ENCODE results near the gene MEPCE. TPM values are rescaled to one million over a fixed set of nuclear protein-coding genes. Genes with fewer than 3 reads are reported as not detected.

Gene MEPCE
- total and polyA plus RNA-seq, 10 of the 15 experiments (the other 5 are each of a cell fraction or from before 2014, with no cell fraction given) = 8.2 to 48.0 (median 22.1) TPM

DNA sequence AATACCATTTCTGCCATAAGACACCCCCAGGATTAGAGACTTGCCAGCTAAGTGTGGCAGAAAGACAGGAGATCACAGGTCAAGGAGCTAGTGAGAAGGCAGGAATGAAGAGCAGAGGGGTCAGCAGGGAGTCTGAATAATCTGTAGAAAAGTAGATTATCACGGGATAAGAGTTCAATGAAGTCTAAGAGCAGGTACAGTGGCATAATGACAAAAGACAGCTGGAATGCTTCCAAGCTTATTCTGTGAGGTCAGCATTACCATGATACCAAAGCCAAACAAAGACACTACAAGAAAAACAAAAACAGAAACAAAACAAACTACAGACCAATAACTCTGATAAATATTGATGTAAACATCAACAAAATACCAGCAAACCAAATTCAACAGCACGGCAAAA lies 35.6 kb upstream of the MEPCE start:
- FAIRE-seq (no peak), ATAC-seq (no peak), DNase-seq (ENCODE audit: low read depth, low spot score) (no peak)
- Histone ChIP-seq H2AFZ (ENCODE audit: control insufficient read depth, low read depth, low read length) (no peak overlapping the region), H3K9me3 (replicated peaks; ENCODE audit: control insufficient read depth, insufficient read depth, low read length) (no peaks in the 10 kb centered on the region), H3K27me3 (replicated peaks in 1 of 2; ENCODE audit: control insufficient read depth in 2 of 2, insufficient read depth in 2 of 2, low read length in 1 of 2) (no peaks in the 10 kb centered on the region), H3K4me2 (ENCODE audit: control insufficient read depth, insufficient read depth) (peak overlapping the region; percentile 11; the same call in 1 of the 2 replicates), H3K36me3 (ENCODE audit: control insufficient read depth in 2 of 2, insufficient read depth in 2 of 2, low read length in 1 of 2) (peaks cover 0 to 2% of the 10 kb centered on the region in 2 experiments; a peak in 2 of 4 replicates), H3K4me3 (no peak overlapping the region), H3K9ac (ENCODE audit: control insufficient read depth, insufficient read depth, low read length) (no peak overlapping the region), H3K4me1 (ENCODE audit: control insufficient read depth, insufficient read depth, low read length) (peaks cover 33% of the 10 kb centered on the region), H4K20me1 (ENCODE audit: control insufficient read depth, insufficient read depth) (no peaks in the 10 kb centered on the region), H3K79me2 (ENCODE audit: control insufficient read depth, insufficient read depth, low read length) (no peaks in the 10 kb centered on the region), H3K27ac (ENCODE audit: control insufficient read depth, insufficient read depth) (no peak overlapping the region)
- no TSS peak for BruUV-seq (replicated peaks)
- SMC1A ChIA-PET (ENCODE audit: uncharacterized antibody, unreplicated experiment) = interaction anchor here (0.7 to 2.5 kb wide), 11 partner anchors 9 to 29 kb away, joined by 3 to 13 read pairs (median 5); no protein-coding TSS in a partner anchor
- TF ChIP-seq HCFC1 (IDR thresholded peaks at IDR 0.05; ENCODE audit: low read length) (no peak), NR2C1 (IDR thresholded peaks at IDR 0.05) (no peak), TCF7 (IDR thresholded peaks at IDR 0.05; ENCODE audit: borderline replicate concordance) (no peak), ZNF217 (IDR thresholded peaks at IDR 0.05) (no peak), SMARCA5 (IDR thresholded peaks at IDR 0.05) (no peak), SUZ12 (IDR thresholded peaks at IDR 0.05; ENCODE audit: unreplicated experiment) (no peak), MYB (IDR thresholded peaks at IDR 0.05; ENCODE audit: borderline replicate concordance, low read depth, low read length) (no peak), BACH1 (IDR thresholded peaks at IDR 0.05; ENCODE audit: borderline replicate concordance) (no peak), SUPT20H (IDR thresholded peaks at IDR 0.05; ENCODE audit: borderline replicate concordance, control insufficient read depth, low read depth, low read length) (no peak), SREBF1 (IDR thresholded peaks at IDR 0.05; ENCODE audit: low read length) (no peak), KLF5 (IDR thresholded peaks at IDR 0.05; ENCODE audit: partially characterized antibody) (no peak), ZNF24 (IDR thresholded peaks at IDR 0.05) (no peak), PAX5 (IDR thresholded peaks at IDR 0.05; ENCODE audit: borderline replicate concordance, low read depth, low read length) (no peak)
- TF ChIP-seq, protein P1, sequence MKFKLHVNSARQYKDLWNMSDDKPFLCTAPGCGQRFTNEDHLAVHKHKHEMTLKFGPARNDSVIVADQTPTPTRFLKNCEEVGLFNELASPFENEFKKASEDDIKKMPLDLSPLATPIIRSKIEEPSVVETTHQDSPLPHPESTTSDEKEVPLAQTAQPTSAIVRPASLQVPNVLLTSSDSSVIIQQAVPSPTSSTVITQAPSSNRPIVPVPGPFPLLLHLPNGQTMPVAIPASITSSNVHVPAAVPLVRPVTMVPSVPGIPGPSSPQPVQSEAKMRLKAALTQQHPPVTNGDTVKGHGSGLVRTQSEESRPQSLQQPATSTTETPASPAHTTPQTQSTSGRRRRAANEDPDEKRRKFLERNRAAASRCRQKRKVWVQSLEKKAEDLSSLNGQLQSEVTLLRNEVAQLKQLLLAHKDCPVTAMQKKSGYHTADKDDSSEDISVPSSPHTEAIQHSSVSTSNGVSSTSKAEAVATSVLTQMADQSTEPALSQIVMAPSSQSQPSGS (IDR thresholded peaks at IDR 0.05; ENCODE audit: low read length) = no peak
- RAD21 ChIA-PET (ENCODE audit: unreplicated experiment) = interaction anchor here (1.1 to 2.8 kb wide), 6 partner anchors 9 to 261 kb away, joined by 3 to 14 read pairs (median 4); no protein-coding TSS in a partner anchor
- intact Hi-C loops (cut with micrococcal nuclease; ENCODE audit: unreplicated experiment) = no loop called here
- in situ Hi-C loops (cut with MboI) = no loop called here
- 93% methylated on average over 2 of the region's 2 CpGs for WGBS (ENCODE audit: insufficient coverage, insufficient replicate concordance, low lambda C conversion rate, missing lambda C conversion rate)
- CTCF ChIA-PET = interaction anchor here (0.6 to 2.5 kb wide), 6 partner anchors 9 to 261 kb away, joined by 3 to 18 read pairs (median 3); no protein-coding TSS in a partner anchor
- POLR2A ChIA-PET = interaction anchor here (0.6 to 2.2 kb wide), 12 partner anchors 8 to 129 kb away, joined by 3 to 11 read pairs (median 3); partner anchors contain the start of gene ZCWPW1

Measured in GM12878 (cell line).